Naive B cell (primary cell): ENCODE measurements around the gene SEC61G. TPM values are rescaled to one million over a fixed set of nuclear protein-coding genes. Genes with fewer than 3 reads are reported as not detected.

Source experiments
- ATAC-seq, 2 donors: fragments of 150-1000 bp; cut with Tn5 transposase; 2 replicates each; pipeline ENCODE4 v1.10.0; 2021; ENCODE audit warnings: low read depth in 2 of 2, mild to moderate bottlenecking in 2 of 2, moderate library complexity in 2 of 2
- DNase-seq: peaks from one replicate; pipeline ENCODE4 v3.0.0; 2022
- H3K27ac Mint-ChIP-seq, 6 donors: one replicate each; pipeline ENCODE4 v1.8.0; 2020 to 2022; ENCODE audit warnings: mild to moderate bottlenecking in 6 of 6, mixed read lengths in 6 of 6, moderate library complexity in 5 of 6, inconsistent platforms in 2 of 6
- H3K27me3 Mint-ChIP-seq, 3 donors: one replicate each; pipeline ENCODE4 v1.8.0; 2021 to 2022; ENCODE audit warnings: mixed read lengths in 3 of 3, mild to moderate bottlenecking in 1 of 3
- H3K36me3 Mint-ChIP-seq, 2 donors: one replicate each; pipeline ENCODE4 v1.8.0; 2020 to 2022; ENCODE audit warnings: mixed read lengths in 2 of 2, inconsistent platforms in 1 of 2, mild to moderate bottlenecking in 1 of 2
- H3K4me1 Mint-ChIP-seq, 3 donors: one replicate each; pipeline ENCODE4 v1.8.0; 2020 to 2022; ENCODE audit warnings: mixed read lengths in 3 of 3, inconsistent platforms in 1 of 3, mild to moderate bottlenecking in 1 of 3, moderate library complexity in 1 of 3
- H3K4me3 Mint-ChIP-seq, 8 donors: one replicate each; pipeline ENCODE4 v1.8.0; 2020 to 2022; ENCODE audit warnings: mild to moderate bottlenecking in 8 of 8, mixed read lengths in 8 of 8, moderate library complexity in 8 of 8, inconsistent platforms in 2 of 8
- H3K9me3 Mint-ChIP-seq, 7 donors: one replicate each; pipeline ENCODE4 v1.8.0; 2020 to 2022; ENCODE audit warnings: mixed read lengths in 7 of 7, mild to moderate bottlenecking in 5 of 7, inconsistent platforms in 2 of 7, moderate library complexity in 1 of 7
- polyA plus RNA-seq, 6 donors: library from polyadenylated mRNA; unstranded; fragments of 300-500 nt; fragmentation: Illumina TruSeq; gene quantifications; one replicate each; pipeline ENCODE4 v1.2.3, GENCODE V29; 2021; ENCODE audit warnings: low read depth in 6 of 6

SEC61G gene
- polyA plus RNA-seq, 6 donors from 2014 or later, result 120 to 189 (median 179) TPM

DNA sequence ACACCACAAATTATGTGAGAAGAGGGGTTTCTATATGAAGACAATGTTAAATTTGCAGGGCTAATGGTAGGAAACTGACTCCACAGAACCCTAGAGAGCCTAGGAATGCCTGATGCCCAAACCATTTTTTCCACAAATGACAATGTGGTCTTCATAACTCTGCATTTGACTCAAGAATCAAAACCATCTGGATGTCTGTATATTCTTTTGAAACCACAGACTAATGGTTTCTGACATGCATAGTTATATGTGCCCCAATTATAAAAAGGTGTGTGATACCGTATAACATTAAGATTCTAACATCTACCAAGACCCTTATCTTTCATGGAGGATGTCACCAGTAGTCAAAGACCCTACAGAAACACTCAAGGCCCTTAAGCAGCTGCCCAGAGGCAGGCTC, 20.3 kb downstream of the SEC61G start:
- DNase-seq (no peak), ATAC-seq (no peak)
- no peak overlapping the region for H3K27ac Mint-ChIP-seq
- peaks cover 0 to 11% (median 3%) of the 10 kb centered on the region in 7 donors for H3K9me3 Mint-ChIP-seq
- no peaks in the 10 kb centered on the region for H3K4me1 Mint-ChIP-seq
- no peaks in the 10 kb centered on the region for H3K36me3 Mint-ChIP-seq
- no peak overlapping the region for H3K4me3 Mint-ChIP-seq
- peaks cover 0 to 7% (median 4%) of the 10 kb centered on the region in 3 donors for H3K27me3 Mint-ChIP-seq

DNA sequence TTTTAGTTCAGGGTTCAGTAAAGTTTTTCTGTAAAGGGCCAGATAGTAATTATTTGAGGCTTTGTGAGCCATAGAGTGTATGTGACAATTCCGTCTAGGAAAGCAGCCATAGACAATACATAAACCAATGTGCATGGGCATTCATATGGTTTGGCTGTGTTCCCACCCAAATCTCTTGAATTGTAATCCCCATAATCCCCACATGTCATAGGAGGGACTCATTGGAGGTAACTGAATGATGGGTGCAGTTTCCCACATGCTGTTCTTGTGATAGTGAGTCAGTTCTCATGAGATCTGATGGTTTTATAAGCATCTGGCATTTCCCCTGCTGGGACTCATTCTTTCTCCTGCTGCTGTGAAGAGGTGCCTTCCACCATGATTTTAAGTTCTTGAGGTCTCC, 29.9 kb downstream of the SEC61G start:
- Mint-ChIP-seq H3K9me3 (no peaks in the 10 kb centered on the region), H3K36me3 (no peaks in the 10 kb centered on the region), H3K4me1 (no peaks in the 10 kb centered on the region), H3K4me3 (no peak overlapping the region), H3K27ac (no peak overlapping the region), H3K27me3 (no peaks in the 10 kb centered on the region)
- DNase-seq (no peak), ATAC-seq (no peak)

DNA sequence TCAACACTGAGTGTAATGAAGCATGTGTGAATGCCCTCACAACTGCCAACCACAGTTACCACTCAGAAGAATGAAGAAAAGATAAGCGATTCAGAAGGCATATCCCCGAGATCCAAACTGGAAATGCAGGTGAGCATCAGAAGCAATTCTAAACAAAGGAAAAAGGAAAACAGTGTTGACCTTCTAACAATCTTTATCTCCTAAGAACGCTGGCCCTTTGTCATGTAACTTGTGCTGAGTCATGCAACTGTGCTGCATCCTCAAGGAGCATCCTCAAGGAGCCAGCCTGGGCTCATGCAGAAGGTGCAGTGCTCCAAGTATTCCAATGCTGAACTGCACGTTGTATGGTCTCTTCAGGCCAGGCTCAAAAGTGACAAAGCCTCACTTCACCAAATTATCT, 30.6 kb downstream of the SEC61G start:
- Mint-ChIP-seq H3K9me3 (no peaks in the 10 kb centered on the region), H3K36me3 (no peaks in the 10 kb centered on the region), H3K4me3 (no peak overlapping the region), H3K27ac (no peak overlapping the region), H3K4me1 (no peaks in the 10 kb centered on the region), H3K27me3 (no peaks in the 10 kb centered on the region)
- ATAC-seq, result no peak
- no peak for DNase-seq

DNA sequence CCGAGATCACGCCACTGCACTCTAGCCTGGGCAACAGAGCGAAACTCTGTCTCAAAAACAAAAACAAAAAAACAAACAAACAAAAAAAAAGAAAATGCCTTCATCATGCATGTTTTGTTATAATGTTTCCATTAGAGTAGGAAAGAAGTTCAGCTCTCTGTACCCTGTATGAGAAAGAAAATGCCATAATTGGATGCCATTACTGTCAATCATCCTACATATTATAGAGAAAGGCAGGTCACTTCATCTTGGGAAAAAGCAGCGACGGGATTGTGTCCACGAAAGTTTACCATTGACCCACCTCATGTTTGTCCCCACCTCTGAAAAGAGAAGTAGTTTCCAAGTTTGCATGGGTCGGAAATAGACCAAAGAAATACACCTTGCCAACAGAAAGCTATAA, 33.8 kb downstream of the SEC61G start:
- no peaks in the 10 kb centered on the region for H3K36me3 Mint-ChIP-seq
- DNase-seq (no peak), ATAC-seq (no peak)
- H3K9me3 Mint-ChIP-seq, result peaks cover 0 to 8% (median 0%) of the 10 kb centered on the region in 7 donors
- H3K4me3 Mint-ChIP-seq, result no peak overlapping the region
- H3K4me1 Mint-ChIP-seq, result no peaks in the 10 kb centered on the region
- H3K27ac Mint-ChIP-seq, result no peak overlapping the region
- peaks cover 4 to 13% (median 8%) of the 10 kb centered on the region in 3 donors for H3K27me3 Mint-ChIP-seq

DNA sequence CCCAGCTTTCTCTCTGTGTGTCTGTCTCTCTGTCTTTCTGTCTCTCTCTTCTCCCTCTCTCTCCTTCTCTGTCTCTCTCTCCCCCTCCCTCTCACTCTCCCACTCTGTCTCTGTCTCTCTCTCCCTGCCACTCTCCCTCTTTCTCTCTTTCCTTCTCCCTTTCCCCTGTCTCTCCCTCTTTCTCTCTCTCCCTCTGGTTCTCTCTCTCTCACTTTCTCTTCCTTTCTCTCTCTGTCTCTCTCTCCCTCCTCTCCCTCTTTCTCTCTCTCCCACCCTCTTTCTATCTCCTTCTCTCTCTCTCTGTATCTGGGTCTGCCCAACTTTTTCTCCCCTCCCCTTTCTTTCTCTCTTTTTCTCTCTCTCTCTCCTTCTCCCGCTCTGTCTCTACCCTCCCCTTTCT, 36.5 kb downstream of the SEC61G start:
- peaks cover 8 to 13% (median 8%) of the 10 kb centered on the region in 3 donors for H3K27me3 Mint-ChIP-seq
- no peak overlapping the region for H3K27ac Mint-ChIP-seq
- H3K9me3 Mint-ChIP-seq, result peaks cover 0 to 8% (median 3%) of the 10 kb centered on the region in 7 donors
- no peaks in the 10 kb centered on the region for H3K36me3 Mint-ChIP-seq
- H3K4me3 Mint-ChIP-seq, result peak overlapping the region in 1 of 8 donors; percentile 70
- ATAC-seq, result no peak
- H3K4me1 Mint-ChIP-seq, result no peaks in the 10 kb centered on the region
- DNase-seq, result no peak

DNA sequence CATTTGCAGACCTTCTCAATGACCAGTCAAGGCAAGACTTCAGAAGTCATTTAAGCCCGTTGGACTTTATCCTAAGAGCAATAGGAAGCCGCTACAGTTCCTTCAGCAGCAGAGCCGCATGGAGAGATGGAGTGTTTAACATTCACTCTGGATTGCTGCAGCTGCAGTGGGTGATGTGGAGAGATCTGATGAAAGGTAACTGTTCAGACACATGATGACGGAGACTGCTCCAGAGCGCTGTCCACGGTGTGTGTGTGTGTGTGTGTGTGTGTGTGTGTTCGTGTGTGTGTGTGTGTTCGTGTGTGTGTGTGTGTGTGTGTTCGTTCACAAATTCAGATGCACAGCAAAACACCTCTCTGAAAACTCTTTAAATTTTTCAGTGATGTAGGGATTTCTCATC, 37.0 kb downstream of the SEC61G start:
- peaks cover 0 to 8% (median 3%) of the 10 kb centered on the region in 7 donors for H3K9me3 Mint-ChIP-seq
- no peaks in the 10 kb centered on the region for H3K36me3 Mint-ChIP-seq
- H3K4me1 Mint-ChIP-seq, result no peaks in the 10 kb centered on the region
- H3K27me3 Mint-ChIP-seq, result peaks cover 8 to 13% (median 8%) of the 10 kb centered on the region in 3 donors
- H3K4me3 Mint-ChIP-seq, result no peak overlapping the region
- no peak for DNase-seq
- no peak for ATAC-seq
- H3K27ac Mint-ChIP-seq, result no peak overlapping the region

DNA sequence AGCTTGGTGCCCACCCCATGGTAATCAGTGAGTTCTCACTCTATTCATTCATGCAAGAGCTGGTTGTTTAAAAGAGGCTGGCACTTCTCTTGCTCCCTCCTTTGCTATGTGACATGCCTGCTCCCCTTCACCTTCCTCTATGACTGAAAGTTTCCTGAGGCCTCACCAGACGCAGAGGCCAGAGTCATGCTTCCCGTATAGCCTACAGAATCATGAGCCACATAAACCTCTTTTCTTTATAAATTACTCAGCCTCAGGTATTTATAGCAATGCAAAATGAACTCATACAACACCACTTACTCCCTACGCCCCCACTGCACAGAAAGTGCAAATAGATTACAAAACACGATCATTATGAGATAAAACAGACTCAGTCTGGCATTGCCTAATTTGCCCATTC, 39.0 kb downstream of the SEC61G start:
- Mint-ChIP-seq H3K4me1 (no peaks in the 10 kb centered on the region), H3K27me3 (peaks cover 8 to 13% (median 8%) of the 10 kb centered on the region in 3 donors), H3K4me3 (no peak overlapping the region), H3K36me3 (no peaks in the 10 kb centered on the region), H3K9me3 (peaks cover 0 to 8% (median 3%) of the 10 kb centered on the region in 7 donors), H3K27ac (no peak overlapping the region)
- no peak for ATAC-seq
- DNase-seq, result no peak

DNA sequence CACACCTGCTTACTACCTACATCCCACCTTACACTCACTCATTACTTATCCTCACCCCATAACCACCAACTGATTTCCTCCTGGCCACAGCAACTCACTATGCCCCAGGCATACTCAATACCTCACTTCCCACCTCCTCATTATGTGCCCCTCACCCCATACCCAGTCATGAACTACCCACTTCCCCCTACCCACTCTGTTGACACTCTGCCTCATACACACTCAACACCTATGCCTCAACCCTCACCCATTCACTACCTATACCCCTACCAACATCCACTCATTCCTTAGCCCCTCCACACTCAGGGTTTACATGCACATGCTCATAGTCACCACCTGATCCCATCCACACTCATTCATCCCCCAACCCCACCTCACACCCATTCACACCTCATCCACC, 39.6 kb downstream of the SEC61G start:
- DNase-seq, result no peak
- Mint-ChIP-seq H3K9me3 (peaks cover 0 to 8% (median 3%) of the 10 kb centered on the region in 7 donors), H3K27me3 (peaks cover 8 to 13% (median 8%) of the 10 kb centered on the region in 3 donors), H3K36me3 (no peaks in the 10 kb centered on the region), H3K4me3 (no peak overlapping the region), H3K27ac (no peak overlapping the region), H3K4me1 (no peaks in the 10 kb centered on the region)
- no peak for ATAC-seq

DNA sequence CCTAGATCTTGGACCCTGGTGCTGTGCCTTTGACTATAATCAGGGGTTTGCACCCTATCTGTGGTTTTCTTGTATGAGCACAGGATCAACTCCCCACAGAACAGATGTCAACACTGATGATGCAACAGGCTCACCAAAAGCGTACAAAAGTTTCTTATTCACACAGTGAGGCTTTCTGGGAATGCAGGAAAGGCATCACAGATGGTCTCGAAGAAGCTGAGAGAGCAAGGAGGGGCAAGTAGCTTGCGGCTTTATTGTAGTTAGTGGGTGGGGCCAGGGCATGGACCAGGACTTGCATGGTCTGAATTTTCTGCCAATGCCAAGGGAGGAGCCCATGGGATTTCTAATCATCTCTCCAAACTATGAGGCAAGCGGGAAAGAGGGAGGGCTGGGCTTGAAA, 46.2 kb downstream of the SEC61G start:
- DNase-seq (no peak), ATAC-seq (no peak)
- Mint-ChIP-seq H3K36me3 (peaks cover 0 to 9% of the 10 kb centered on the region in 2 donors), H3K4me3 (peak overlapping the region in 1 of 8 donors; percentile 55), H3K27ac (no peak overlapping the region), H3K9me3 (peaks cover under 1 to 16% (median 11%) of the 10 kb centered on the region in 7 donors), H3K27me3 (peaks cover 0 to 5% (median 0%) of the 10 kb centered on the region in 3 donors), H3K4me1 (no peaks in the 10 kb centered on the region)

DNA sequence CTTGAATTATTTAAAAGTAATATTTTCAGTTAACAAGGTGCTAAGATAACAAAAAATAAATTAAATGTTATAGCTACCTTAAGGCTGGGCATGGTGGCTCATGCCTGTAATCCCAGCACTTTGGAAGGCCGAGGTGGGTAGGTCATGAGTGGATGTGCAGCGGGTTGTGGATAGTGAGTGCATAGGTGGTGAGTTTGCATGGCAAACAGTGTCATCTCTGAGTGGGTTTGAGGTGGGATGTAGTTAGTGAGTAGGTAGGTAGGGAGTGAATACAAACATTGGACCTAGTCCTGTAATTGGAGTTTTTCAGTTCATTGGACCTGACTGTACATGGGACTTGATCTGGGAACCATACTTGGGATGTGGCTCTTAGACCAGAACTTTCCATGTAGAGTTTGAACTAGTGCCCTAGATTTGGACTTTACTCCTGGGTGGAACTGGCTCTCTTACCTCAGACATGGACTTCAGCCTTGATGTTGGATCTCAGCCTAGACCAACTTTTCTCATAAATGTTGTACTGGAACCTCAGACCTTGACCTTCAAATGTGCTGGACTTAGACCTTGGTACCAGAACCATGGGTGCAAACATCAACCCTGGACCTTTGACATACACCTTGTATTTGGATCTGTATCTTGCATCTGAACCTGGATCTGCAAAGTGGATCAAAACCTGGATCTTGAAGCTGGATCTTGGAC, 47.0 kb downstream of the SEC61G start:
- H3K9me3 Mint-ChIP-seq, result peaks cover 6 to 24% (median 11%) of the 10 kb centered on the region in 7 donors
- H3K27ac Mint-ChIP-seq, result no peak overlapping the region
- ATAC-seq, result no peak

DNA sequence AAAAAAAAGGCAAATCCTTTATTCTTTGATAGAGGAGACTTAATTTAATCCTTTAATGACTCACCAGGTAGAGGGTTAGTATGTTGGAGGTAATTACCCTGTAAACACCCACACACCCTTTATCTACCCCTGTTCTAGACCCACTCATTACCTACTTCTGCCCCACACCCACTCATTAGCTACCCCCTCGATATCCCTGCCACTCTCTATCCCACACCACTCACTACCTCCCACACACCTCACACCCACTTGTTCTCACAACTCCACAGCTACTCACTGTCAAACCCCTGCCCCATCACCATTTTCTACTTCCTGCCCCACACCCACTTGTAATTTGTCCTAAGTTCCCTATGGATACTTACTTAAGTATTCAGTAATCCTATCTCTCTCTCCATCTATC, 49.7 kb downstream of the SEC61G start:
- Mint-ChIP-seq H3K27ac (no peak overlapping the region), H3K4me3 (no peak overlapping the region), H3K36me3 (peaks cover 0 to 9% of the 10 kb centered on the region in 2 donors), H3K4me1 (no peaks in the 10 kb centered on the region), H3K9me3 (peaks cover 8 to 32% (median 13%) of the 10 kb centered on the region in 7 donors), H3K27me3 (peaks cover 0 to 5% (median 3%) of the 10 kb centered on the region in 3 donors)
- ATAC-seq (no peak), DNase-seq (no peak)

More for the DNA sequence above, 47.0 kb downstream of the SEC61G start:
- Mint-ChIP-seq H3K4me3 (no peak overlapping the region), H3K36me3 (peaks cover 0 to 9% of the 10 kb centered on the region in 2 donors), H3K27me3 (peaks cover 0 to 5% (median 0%) of the 10 kb centered on the region in 3 donors), H3K4me1 (no peaks in the 10 kb centered on the region)
- DNase-seq, result no peak

DNA sequence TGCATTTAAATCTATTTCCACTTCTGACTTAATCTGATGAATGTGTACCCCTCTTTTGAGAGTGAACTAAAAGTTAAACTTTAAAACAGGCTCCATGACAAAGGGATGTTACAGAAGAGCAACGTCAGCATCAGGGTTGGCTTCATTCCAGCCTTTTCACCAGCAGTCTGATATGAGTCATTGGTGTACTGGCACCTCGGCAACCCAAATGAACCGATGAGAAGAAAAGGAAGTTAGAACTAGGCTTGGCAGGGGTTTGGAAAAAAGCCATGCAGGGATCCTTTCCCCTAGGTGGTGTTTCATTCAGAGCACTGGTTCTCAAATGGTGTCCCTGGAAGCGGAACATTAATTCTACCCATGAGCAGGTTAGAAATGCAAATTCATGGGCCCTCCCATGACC, 53.6 kb downstream of the SEC61G start:
- DNase-seq, result no peak
- Mint-ChIP-seq H3K4me3 (no peak overlapping the region), H3K9me3 (peaks cover 8 to 26% (median 12%) of the 10 kb centered on the region in 7 donors), H3K36me3 (peaks cover 0 to 9% of the 10 kb centered on the region in 2 donors), H3K4me1 (no peaks in the 10 kb centered on the region), H3K27me3 (peaks cover 0 to 7% (median 5%) of the 10 kb centered on the region in 3 donors), H3K27ac (no peak overlapping the region)
- ATAC-seq, result no peak

DNA sequence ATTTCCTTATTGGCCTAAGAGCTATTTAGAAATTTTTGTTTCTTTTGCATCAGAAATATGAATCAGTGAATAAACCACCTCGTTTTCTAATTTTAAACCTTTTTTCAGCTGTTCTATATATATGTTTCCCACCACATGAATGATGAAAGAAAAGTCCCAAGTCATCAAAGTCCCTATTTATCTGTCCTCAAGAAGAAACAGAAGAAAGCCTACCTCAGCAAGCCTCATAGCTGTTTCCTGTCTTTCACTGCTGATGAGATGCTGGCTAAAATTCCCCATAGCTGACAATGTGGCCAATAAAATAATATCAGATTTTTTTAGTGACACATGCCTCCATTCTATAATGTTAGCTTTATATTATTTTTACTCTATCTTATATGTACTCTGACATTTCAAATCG, 54.2 kb downstream of the SEC61G start:
- H3K4me1 Mint-ChIP-seq, result no peaks in the 10 kb centered on the region
- ATAC-seq (no peak), DNase-seq (no peak)
- no peak overlapping the region for H3K27ac Mint-ChIP-seq
- no peak overlapping the region for H3K4me3 Mint-ChIP-seq
- peaks cover 0 to 7% (median 5%) of the 10 kb centered on the region in 3 donors for H3K27me3 Mint-ChIP-seq
- peaks cover 0 to 8% of the 10 kb centered on the region in 2 donors for H3K36me3 Mint-ChIP-seq
- peaks cover 8 to 26% (median 12%) of the 10 kb centered on the region in 7 donors for H3K9me3 Mint-ChIP-seq
